Activated CD8-positive, alpha-beta T cell treated with anti-CD3 and anti-CD28 coated beads for 36 hours (primary cell): ENCODE data around the gene ROPN1L. TPM values are rescaled to one million over a fixed set of nuclear protein-coding genes. Genes with fewer than 3 reads are reported as not detected.

Source experiments
- ATAC-seq: fragments of 200-7000 bp; cut with Tn5 transposase; one replicate; pipeline ENCODE4 v1.10.0; 2021; ENCODE audit warnings: mild to moderate bottlenecking, moderate library complexity
- CTCF ChIA-PET: fragments of 350-600 bp; sonication (Branson Sonifier 250); formaldehyde crosslinking; loops from one replicate; lab custom pipeline; 2021; ENCODE audit warnings: antibody characterized with exemption; lab: Charles Lee
- POLR2A ChIA-PET: fragments of 350-600 bp; sonication (Branson Sonifier 250); formaldehyde crosslinking; loops from one replicate; lab custom pipeline; 2021; ENCODE audit warnings: antibody characterized with exemption; lab: Charles Lee
- DNase-seq: peaks from one replicate; pipeline ENCODE4 v3.0.0-alpha.2; 2020
- H3K27ac Mint-ChIP-seq: one replicate; pipeline ENCODE4 v1.8.0; 2021; ENCODE audit warnings: mild to moderate bottlenecking, mixed read lengths
- H3K27me3 Mint-ChIP-seq: one replicate; pipeline ENCODE4 v1.8.0; 2021; ENCODE audit warnings: mixed read lengths
- H3K36me3 Mint-ChIP-seq: one replicate; pipeline ENCODE4 v1.8.0; 2021; ENCODE audit warnings: low read depth, mixed read lengths
- H3K4me1 Mint-ChIP-seq: one replicate; pipeline ENCODE4 v1.8.0; 2021; ENCODE audit warnings: low read depth, mixed read lengths
- H3K4me3 Mint-ChIP-seq: one replicate; pipeline ENCODE4 v1.8.0; 2021; ENCODE audit warnings: mild to moderate bottlenecking, moderate library complexity, mixed read lengths
- H3K9me3 Mint-ChIP-seq: one replicate; pipeline ENCODE4 v1.8.0; 2021; ENCODE audit warnings: mixed read lengths
- CTCF ChIP-seq: fragments of 200-600 bp; IDR thresholded peaks from one replicate; pipeline ENCODE4 v1.8.0; 2022; ENCODE audit warnings: antibody characterized with exemption, mild to moderate bottlenecking
- intact Hi-C: fragments of 100-400 bp; cut with micrococcal nuclease; formaldehyde crosslinking; loops from one replicate; pipeline ENCODE4 v1.10.0; 2022
- total RNA-seq, 2 experiments: library from RNA; stranded (reverse); gene quantifications; one replicate each; pipeline ENCODE4 v1.2.3, GENCODE V29; 2021

ROPN1L gene
- total RNA-seq, 2 experiments from 2014 or later, result not detected

DNA sequence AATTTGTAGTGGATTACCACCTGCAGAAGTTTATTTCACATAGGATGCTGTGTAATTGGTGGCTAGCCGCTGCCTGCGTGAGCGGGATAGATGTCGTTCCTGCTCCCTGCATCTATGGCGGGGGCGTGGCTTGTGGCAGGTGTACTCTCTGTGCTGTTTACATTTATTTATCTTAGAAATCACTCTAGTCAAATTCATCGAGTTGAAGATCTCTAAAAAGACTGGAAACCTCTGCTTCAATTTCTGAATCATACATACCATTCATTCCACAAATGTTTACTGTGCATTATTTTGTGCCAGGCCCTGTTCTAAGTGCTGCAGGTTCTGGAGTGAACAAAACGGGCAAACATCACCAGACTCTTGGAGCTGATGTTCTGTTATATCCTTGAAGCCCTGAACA, 11.9 kb downstream of the ROPN1L start:
- no peaks in the 10 kb centered on the region for H3K9me3 Mint-ChIP-seq
- H3K27ac Mint-ChIP-seq, result no peak overlapping the region
- ChIA-PET POLR2A (no interaction called here), CTCF (interaction anchor here (1.5 to 6.0 kb wide), 4 partner anchors 8 to 236 kb away, joined by 8 to 89 read pairs (median 16); no protein-coding TSS in a partner anchor)
- no peak for TF ChIP-seq CTCF
- no peaks in the 10 kb centered on the region for H3K27me3 Mint-ChIP-seq
- H3K36me3 Mint-ChIP-seq, result no peaks in the 10 kb centered on the region
- ATAC-seq (no peak), DNase-seq (no peak)
- no peak overlapping the region for H3K4me3 Mint-ChIP-seq
- intact Hi-C loops, result loop anchor here (5.0 to 10.0 kb wide), 2 partner anchors 174 to 1041 kb away; no protein-coding TSS in a partner anchor
- no peaks in the 10 kb centered on the region for H3K4me1 Mint-ChIP-seq

- Mint-ChIP-seq H3K4me3 (no peak overlapping the region), H3K9me3 (no peaks in the 10 kb centered on the region), H3K27me3 (no peaks in the 10 kb centered on the region), H3K4me1 (no peaks in the 10 kb centered on the region), H3K36me3 (no peaks in the 10 kb centered on the region), H3K27ac (no peak overlapping the region)
- ChIA-PET CTCF (interaction anchor here (1.3 to 6.0 kb wide), 3 partner anchors 12 to 235 kb away, joined by 3 to 89 read pairs (median 5); no protein-coding TSS in a partner anchor), POLR2A (no interaction called here)
- no peak for TF ChIP-seq CTCF
- DNase-seq (no peak), ATAC-seq (no peak)
- intact Hi-C loops, result loop anchor here (5.0 to 10.0 kb wide), 2 partner anchors 173 to 1040 kb away; no protein-coding TSS in a partner anchor
Measured at GRCh38 chr5:10454591-10455276, 13.1 kb downstream of the ROPN1L start.

- H3K27ac Mint-ChIP-seq, result no peak overlapping the region
Measured at GRCh38 chr5:10455277-10455670, 13.6 kb downstream of the ROPN1L start.

DNA sequence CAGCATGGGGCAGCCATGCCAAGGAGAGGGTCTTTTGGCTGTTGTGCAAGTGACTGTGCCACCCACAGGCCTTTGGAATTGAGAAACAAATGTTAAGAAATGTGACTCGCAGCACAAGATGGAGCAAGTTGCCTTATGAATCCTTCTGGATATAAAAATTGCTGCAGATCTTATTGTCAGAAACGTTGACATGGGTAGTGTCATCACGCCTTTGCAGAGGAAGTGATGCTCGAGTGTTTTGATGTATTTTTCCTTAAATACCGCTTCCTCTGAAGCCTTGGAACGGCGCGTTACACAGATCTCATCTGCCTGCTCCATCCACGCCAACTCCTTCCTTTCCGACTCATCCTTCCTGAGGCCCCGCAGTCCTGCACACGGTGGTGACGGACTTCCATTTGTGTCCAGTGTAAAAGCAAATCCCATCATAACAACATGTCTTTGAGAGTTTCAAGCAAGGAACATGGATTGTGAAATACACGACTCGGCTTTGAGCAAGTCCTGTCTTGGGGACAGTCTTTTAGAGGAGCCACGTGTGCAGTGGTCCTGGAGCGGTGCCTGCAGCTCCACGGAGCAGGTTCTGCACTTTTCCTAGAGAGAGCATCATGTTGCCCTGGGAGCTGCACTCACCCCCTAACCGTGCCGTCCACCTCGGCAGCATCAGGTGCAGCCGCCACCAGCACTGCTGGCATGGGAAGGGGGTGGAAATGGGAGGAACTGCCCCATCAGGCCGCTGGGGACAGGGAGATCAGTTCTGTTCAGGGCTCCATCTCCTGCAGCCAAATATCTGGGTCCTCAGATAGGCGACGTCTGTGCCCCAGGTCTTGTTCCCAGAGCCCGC, 15.1 kb downstream of the ROPN1L start:
- CTCF ChIA-PET, result interaction anchor here (1.5 kb wide), 1 partner anchor 170 kb away, joined by 4 read pairs; no protein-coding TSS in a partner anchor
- no peak for ATAC-seq
- POLR2A ChIA-PET, result no interaction called here
- Mint-ChIP-seq H3K27ac (no peak overlapping the region), H3K27me3 (no peaks in the 10 kb centered on the region), H3K4me1 (no peaks in the 10 kb centered on the region), H3K36me3 (no peaks in the 10 kb centered on the region), H3K4me3 (no peak overlapping the region), H3K9me3 (no peaks in the 10 kb centered on the region)
- DNase-seq, result no peak
- TF ChIP-seq CTCF, result no peak
- intact Hi-C loops, result loop anchor here (10.0 kb wide), 1 partner anchor 1038 kb away; no protein-coding TSS in a partner anchor

More at GRCh38 chr5:10455277-10455670, 13.6 kb downstream of the ROPN1L start:
- Mint-ChIP-seq H3K4me3 (no peak overlapping the region), H3K4me1 (no peaks in the 10 kb centered on the region), H3K9me3 (no peaks in the 10 kb centered on the region), H3K36me3 (no peaks in the 10 kb centered on the region), H3K27me3 (no peaks in the 10 kb centered on the region)
- POLR2A ChIA-PET, result no interaction called here
- no peak for TF ChIP-seq CTCF
- intact Hi-C loops, result loop anchor here (10.0 kb wide), 1 partner anchor 1040 kb away; no protein-coding TSS in a partner anchor
- ATAC-seq (no peak), DNase-seq (no peak)
- CTCF ChIA-PET, result interaction anchor here (1.3 to 6.0 kb wide), 3 partner anchors 13 to 234 kb away, joined by 3 to 89 read pairs (median 5); no protein-coding TSS in a partner anchor
